Measurements from ENCODE around the gene ADCYAP1R1.
"Not testable (repeated sequence)": the region's sequence is repeated elsewhere in the genome, so short reads cannot be mapped to it uniquely, and the experiment has no call there.

The ADCYAP1R1 gene

GRCh38 chr7:31134246-31135188 is 82.4 kb downstream of the ADCYAP1R1 start:
- peak; percentile 87 for DNase-seq (ENCODE audit: low spot score)

- no peak for DNase-seq (ENCODE audit: low spot score)
Measured at GRCh38 chr7:31137234-31137633, 85.1 kb downstream of the ADCYAP1R1 start.

GRCh38 chr7:31145339-31145738 is 93.2 kb downstream of the ADCYAP1R1 start:
- no peak for DNase-seq (ENCODE audit: low spot score)

DNA sequence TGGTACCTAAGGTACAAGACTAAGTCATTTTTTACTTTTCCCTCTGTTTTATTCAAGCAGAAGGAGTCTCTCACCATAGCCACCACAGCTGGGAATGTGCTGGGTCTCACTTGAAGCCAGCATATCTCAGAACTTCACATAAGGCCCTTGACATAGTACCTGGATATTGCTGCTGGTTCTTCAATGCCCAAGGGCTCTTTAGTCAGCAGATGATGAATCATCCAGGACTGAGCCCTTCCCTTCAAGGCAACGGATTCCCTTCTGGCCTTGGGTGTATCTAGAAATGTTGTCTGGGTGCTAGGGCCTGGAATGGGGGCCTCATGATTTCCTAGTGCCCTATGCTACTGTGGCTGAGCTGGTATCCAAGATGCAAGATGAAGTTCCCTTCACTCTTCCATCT is 93.9 kb downstream of the ADCYAP1R1 start:
- DNase-seq (ENCODE audit: low spot score) = no peak

GRCh38 chr7:31146538-31146937 is 94.4 kb downstream of the ADCYAP1R1 start:
- DNase-seq (ENCODE audit: low spot score) = no peak

DNA sequence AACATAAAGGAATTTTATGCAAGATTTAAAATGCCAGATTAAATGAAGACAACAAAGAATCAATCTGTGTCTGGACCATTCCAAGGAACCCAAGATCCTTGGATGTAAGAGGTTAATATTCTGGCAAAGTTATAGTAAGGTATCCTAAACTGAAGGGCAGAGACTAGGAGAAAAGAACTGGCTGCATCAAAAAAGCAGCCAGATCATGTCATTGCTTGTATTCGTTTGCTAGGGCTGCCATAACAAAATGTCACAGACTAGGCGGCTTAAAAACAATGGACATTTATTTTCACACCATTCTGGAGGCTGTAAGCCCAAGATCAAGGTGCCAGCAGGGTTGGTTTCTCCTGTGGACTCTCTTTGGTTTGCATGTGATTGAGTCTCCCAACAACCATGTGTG is 99.7 kb downstream of the ADCYAP1R1 start:
- no peak for DNase-seq (ENCODE audit: low spot score)

DNA sequence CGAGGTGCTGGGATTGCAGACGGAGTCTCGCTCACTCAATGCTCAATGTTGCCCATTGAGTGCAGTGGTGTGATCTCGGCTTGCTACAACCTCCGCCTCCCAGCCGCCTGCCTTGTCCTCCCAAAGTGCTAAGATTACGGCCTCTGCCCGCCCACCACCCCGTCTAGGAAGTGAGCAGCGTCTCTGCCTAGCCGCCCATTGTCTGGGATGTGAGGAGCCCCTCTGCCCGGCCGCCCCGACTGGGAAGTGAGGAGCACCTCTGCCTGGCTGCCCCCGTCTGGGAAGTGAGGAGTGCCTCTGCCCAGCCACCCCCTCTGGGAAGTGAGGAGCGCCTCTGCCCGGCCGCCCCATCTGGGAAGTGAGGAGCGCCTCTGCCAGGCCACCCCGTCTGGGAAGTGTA is 101.2 kb downstream of the ADCYAP1R1 start:
- DNase-seq (ENCODE audit: low spot score) = not testable (repeated sequence)

- no peak for DNase-seq (ENCODE audit: low spot score)
Measured at GRCh38 chr7:31160941-31161340, 108.8 kb downstream of the ADCYAP1R1 start.

Measured in ecto neural progenitor cell (in vitro differentiated cells).